NCI-H187 treated with DMSO at 0.1 percent for 48 hours (cell line): ENCODE measurements around the gene NCK1.

Experiments used
- DNase-seq: peaks from one replicate; lab custom pipeline; 2025; lab: John Stamatoyannopoulos, UW

Gene NCK1

GRCh38 chr3:136861890-136862616 lies at the start of gene NCK1:
NCK1 (plus strand) TSS chr3:136862208; CDS start chr3:136928002, 65,794 bp downstream.
- peak; percentile 93 for DNase-seq

DNA sequence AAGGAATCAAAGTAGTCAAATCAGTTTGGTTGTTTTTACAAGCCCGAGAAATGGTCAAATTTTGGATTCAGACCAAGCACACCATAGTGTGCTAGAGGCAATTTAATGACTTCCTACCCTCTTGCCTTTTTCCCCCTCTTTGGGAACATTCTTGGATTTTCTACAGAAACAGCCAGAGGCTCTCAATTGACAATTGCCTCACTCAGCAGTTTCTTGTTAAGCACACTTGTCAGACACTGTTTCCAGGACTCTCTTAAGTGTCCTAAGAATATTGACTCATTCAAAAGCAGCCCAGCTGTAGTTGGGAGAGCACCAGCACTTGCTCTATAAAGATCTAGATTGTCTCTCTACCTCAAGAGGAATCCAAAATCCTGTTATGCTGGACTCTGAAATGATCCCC lies 44.6 kb upstream of the NCK1 start:
- no peak for DNase-seq

DNA sequence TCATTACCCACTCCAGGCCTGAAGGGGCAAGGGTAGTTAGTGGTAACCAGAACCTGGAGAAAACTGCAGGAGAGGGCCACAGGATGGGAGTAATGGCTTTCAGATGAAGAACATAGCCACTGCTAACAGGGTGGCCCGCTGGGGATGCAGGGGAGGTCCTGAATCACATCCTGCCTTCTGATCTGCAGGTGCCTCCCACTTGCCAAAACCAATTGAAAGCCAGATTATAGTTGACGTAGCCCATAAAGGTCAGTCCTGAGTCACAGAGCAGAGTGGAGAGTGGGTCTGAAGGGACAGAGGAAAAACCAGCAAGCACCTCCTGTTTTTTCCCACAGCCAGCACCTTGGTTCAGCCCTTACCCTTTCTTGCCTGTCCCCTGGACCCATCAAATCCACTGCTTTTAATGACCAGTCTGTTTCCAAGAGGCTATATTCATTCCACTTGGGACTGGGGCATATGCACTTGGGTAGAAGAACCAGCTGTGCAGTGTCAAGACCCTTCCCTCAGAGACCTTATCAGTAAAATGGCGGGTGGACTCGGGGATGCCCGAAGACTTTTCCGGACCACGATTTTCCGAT lies 43.7 kb upstream of the NCK1 start:
- no peak for DNase-seq

- DNase-seq, result no peak
Measured at GRCh38 chr3:136818769-136819391, 43.1 kb upstream of the NCK1 start, which contains the start of gene SLC35G2. SLC35G2 (plus strand) TSS chr3:136819126; CDS start chr3:136854461, 35,335 bp downstream.

- no peak for DNase-seq
Measured at GRCh38 chr3:136819392-136819730, 42.6 kb upstream of the NCK1 start.

GRCh38 chr3:136819731-136820679 lies 42.0 kb upstream of the NCK1 start:
- no peak for DNase-seq

DNA sequence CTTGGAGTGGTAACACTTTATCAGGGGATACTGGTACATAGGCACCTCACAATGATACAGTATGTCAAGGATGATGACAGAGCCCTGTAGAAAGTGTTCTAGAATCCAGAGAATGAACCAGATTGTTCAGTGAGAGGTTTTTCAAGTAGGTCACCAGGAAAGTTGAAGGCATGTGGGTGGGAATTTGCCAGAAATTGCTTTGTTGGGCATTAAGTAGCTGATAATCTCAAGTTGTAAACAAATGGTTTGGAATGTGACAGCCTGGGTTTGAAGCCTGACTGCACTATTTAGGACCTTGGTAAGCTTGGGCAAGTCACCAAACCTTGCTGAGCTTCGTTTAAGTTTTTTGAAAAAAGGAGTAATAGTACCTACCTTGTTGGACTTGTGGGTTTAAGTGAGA lies 30.5 kb upstream of the NCK1 start:
- DNase-seq, result no peak

DNA sequence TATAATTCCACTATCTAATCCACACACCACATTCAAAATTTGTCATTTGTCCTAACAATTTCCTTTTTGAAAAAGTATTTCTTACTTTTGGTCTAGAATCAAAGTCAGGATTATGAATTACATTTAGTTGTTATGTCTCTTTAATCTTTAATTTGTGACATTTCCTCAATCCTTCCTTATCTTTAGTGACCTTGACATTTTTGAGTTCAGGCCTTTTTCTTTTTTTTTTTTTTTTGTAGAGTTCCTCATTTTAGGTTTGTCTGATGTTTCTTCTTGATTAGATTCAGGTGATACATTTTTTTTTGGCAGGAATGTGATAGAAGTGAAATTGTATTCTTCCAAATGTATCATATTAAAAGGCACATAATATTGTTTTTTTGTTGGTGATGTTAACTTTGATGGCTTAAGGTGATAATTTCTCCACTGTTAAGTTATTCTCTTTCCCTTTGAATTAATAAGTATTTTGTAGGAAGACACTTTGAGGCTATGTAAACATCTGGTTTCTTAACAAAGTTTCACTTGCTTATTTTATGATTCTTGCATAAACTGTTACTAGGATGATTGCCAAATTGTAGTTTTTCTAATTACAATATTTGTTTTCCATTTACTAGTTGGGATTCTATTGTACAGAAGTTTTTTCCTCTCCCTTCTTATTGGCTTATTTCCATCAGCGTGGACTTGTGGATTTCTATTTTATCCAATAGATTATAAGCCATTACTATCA lies 26.8 kb upstream of the NCK1 start:
- no peak for DNase-seq

DNA sequence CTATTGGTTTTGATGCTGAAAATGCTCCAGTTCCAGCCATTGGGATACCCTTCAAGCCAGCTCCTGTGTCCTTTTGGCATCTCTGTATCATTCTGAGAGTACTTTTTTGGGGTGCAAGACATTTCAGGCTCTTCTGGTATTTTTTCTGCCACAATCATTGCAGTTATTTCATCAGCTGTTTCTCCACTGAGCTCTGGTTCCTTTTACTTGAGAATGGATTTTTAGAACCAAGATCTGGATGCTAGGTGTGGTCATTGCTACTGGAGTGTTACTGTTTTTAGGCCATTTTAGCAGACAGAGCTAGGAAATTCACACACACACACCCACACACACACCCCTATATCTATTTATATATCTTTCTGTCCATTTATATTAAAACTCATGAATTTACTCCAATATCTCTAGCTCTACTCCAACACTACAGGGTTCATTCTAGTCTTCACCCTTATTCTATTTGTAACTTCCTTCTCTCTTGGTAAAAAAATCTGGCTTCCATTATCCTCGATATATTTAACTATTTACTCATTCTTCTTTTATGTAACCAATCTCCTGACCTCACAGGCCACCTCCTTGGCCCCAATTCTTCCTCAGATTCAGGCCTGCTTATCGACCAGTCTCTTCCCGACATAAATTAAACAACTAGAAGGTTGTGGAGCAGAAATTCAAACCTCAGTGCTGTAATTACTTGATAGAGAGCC lies 26.0 kb upstream of the NCK1 start:
- no peak for DNase-seq

DNA sequence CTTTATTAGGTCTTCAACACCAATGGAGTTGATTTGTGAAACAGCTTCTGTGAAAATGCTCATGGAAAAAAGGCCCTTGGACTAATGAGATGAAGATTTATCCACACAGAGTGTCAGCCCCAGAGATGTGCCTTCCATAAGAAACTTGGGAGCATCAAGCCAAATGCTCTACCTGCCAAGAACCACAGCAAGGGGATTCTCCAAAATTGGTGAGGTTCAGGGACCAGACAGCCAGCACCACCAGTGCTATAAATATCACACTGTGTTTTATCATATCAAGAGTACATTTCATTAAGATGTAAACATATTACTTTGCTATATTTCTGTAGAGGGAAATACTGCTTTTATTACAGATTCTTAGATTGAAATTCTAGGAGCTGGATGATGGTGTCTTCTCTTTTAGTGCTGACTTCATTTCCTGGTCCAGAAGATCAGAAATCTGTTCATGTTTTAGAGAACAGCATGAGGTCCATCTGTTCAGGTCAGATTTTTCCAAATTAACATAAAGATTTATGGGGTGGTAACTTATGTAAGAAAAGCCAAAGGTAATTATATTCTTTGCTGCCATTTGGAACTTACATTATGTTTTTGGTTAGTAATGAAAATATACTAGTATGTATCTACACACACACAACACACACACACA lies 25.4 kb upstream of the NCK1 start:
- no peak for DNase-seq

- DNase-seq, result no peak
Measured at GRCh38 chr3:136838641-136839555, 23.1 kb upstream of the NCK1 start.

GRCh38 chr3:136839556-136839931 lies 22.5 kb upstream of the NCK1 start:
- DNase-seq, result no peak

- no peak for DNase-seq
Measured at GRCh38 chr3:136840252-136840651, 21.8 kb upstream of the NCK1 start.

DNA sequence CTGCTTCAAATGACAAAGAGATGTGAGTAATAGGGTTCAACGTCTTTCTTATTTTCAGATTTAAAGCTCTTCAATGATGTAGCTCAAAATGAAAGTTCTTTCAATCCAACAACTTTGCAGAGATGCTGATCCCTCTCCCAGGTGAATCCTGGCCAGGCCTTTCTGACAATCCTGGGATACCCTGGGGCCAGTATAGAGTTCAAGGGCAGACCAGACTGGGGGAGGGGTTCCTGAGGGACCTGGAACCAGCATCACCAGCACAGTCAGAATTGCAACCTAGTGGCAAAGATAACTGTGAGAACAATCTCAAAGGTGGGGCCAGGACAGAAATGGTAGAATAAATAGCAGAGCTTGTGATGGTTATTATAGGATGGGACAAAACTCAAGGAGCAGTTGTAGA lies 19.7 kb upstream of the NCK1 start:
- DNase-seq, result no peak

DNA sequence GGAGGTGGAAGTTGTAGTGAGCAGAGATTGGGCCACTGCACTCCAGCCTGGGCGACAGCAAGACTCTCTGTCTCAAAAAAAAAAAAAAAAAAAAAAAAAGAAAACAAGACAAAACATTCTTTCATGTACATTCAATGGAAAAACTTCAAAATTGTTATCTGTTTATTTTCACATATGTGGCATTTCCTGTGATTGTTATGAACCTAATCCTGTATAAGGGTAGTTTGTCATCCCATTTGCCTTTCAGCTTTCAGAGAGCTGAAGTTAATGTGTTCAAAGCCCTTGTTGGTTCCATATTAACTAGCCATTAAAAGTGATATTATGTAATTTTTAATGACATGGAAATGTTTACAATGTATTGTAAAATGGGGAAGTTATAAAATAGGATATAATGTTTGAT lies 17.3 kb upstream of the NCK1 start:
- DNase-seq, result no peak

- DNase-seq, result no peak
Measured at GRCh38 chr3:136852180-136852579, 9.8 kb upstream of the NCK1 start.

DNA sequence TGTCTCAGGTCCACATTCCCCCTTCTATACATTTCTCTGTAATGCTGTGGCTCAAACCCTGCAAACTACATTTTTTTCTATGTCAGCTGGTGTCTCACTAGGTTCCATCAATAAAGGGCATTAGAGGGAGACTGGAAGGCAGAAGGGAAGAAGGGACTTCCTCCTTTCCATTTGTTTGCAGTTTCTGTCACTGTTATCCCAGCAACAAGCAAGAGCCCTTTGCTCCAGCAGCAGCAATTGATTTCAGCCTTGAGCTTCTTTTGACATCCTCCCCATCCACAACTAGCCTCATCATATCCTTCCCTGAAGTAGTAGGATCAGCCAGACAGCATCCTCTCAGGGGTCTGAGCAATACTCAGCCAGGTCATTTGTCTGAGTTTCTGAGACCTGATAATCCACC lies 5.3 kb upstream of the NCK1 start:
- DNase-seq, result no peak

GRCh38 chr3:136858381-136858780 lies 3.6 kb upstream of the NCK1 start:
- no peak for DNase-seq

DNA sequence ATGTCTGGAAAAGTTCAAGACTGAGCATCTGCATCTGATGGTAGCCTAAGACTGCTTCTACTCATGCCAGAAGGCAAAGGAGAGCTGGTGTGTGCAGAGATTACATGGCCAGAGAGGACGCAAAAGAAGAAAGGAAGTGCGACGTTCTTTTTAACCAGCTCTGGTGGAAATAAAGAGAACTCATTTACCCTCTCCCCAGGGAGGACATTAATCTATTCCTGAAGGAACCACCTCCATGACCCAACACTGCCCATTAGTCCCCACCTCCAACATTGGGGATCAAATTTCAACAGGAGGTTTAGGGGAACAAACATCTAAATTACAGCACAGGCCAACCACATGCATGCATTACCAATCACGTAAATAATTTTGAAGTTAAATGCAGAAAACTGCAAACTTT lies 1.5 kb upstream of the NCK1 start:
- DNase-seq, result no peak
